Measurements from ENCODE around the gene STK24. TPM values are rescaled to one million over a fixed set of nuclear protein-coding genes. Genes with fewer than 3 reads are reported as not detected.

The STK24 gene
- total RNA-seq, 1 donor from 2014 or later, result 17.0 TPM

DNA sequence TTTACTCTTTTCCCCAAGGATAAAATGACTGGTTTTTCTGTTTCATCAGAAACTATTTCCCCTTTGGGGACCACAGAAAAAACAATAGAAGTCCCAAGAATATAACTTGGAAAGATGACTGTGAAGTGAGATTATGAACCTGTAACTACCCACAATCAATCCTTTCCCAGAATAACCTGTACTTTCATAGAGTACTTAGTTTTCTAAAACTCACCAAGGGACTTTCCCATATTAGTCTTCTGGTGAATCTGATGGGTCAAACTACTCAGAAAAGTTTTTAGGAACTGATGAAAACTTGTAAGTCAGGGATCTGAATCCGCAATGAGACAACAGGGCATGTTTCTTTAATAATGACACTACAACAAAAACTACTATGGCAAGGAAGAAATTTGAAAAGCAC, 62.6 kb downstream of the STK24 start:
- ATAC-seq (no peak), DNase-seq (ENCODE audit: low spot score) (no peak)

- ATAC-seq (no peak), DNase-seq (ENCODE audit: low spot score) (no peak)
Measured at GRCh38 chr13:98513837-98514236, 63.1 kb downstream of the STK24 start.

DNA sequence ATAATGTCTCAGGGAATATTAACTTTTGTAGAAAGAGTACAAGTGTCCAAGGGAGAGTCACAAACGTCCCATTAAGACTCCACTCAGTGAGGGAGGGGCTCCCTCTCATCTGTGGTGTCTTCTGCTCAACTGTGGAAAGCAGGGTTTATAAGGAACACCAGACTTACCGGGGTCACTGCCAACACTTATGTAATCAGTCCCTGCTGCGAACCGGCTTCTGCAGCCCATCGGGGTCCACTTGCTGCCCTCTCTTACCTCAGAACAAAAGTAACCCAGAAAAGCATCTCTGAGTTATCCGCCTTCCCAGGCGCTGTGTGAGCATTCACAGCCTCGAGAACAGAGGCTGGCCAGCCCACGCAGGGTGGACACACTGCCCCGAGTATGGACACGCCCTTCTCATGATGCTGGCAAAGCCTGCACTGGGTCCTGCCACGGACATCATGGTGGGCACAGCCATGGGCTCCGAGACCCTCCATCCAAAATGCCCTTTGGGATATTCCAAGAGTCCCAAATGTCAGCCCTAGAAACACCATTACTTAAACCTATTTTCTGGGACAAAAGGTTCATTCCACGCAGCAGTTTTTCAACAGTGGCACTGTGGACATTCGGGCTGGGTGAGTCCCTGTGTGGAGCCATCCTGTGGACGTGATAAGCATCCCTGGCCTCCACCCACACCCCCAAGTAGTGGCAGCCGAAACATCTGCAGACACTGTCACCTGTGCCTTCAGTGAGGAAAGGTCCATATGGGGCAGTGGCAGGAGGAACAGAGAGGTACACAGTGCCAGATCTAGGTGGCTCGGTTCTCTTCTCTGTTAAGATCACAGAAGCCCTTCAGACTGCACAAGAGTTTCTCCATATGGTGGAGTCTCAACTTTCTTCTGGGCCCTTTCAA, 63.9 kb downstream of the STK24 start:
- DNase-seq (ENCODE audit: low spot score) (no peak), ATAC-seq (peak; percentile 55)

GRCh38 chr13:98511435-98511834, 65.5 kb downstream of the STK24 start:
- ATAC-seq, result no peak
- no peak for DNase-seq (ENCODE audit: low spot score)

GRCh38 chr13:98510156-98510509, 66.8 kb downstream of the STK24 start:
- no peak for ATAC-seq

GRCh38 chr13:98509271-98510155, 67.4 kb downstream of the STK24 start:
- DNase-seq (ENCODE audit: low spot score) (no peak), ATAC-seq (peak; percentile 4)

More at GRCh38 chr13:98510156-98510509, 66.8 kb downstream of the STK24 start:
- DNase-seq (ENCODE audit: low spot score), result no peak

GRCh38 chr13:98508685-98509084, 68.2 kb downstream of the STK24 start:
- DNase-seq (ENCODE audit: low spot score) (no peak), ATAC-seq (no peak)

- DNase-seq (ENCODE audit: low spot score) (no peak), ATAC-seq (no peak)
Measured at GRCh38 chr13:98508280-98508679, 68.6 kb downstream of the STK24 start.

DNA sequence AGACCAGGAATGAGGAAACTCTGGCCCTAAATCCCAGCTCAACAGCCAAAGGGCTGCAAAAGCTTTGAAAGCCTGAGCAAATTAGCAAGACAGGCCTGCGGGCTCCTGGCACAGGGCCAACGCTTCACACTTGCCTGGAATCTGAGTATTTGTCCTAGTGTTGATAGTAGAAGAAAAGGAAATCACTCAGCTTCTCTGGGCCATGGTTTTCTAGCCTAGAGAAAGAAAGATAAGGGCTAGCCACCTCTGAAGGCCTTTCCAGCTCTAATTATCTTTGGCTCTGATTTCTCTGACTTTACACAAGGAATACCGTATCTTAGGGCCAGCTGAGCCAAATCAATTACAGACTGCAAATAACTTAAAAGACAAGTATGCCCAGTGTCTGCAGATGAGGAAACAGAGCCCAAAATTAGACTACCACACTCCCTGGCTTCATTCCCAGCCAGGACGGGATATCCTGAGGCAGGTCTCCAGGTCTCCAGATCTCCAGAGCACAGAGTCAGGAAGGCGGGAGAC, 69.6 kb downstream of the STK24 start:
- DNase-seq (ENCODE audit: low spot score) (peak; percentile 64), ATAC-seq (peak; percentile 8)

DNA sequence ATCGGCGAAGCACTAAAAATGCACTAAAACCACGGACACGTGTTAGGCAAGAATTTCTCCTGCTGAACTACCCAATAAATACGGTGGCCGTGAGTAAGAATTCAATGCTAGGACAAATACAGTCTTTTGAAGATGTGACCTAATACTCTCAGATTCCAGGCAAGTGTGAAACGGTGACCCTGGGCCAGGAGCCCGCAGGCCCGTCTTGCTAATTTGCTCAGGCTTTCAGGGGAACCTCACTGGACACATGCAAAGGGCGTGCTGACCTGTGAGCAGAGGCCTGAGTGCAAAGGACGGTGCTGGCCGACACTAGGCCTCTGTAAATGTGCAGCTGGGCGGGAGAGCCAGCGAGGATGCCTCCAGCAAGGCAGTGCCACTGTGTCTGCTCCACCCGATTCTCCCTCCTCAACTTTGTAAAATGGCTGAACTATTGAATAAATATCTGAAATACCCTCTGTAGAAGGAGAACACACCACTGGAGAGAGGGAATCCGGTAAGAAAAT, 70.1 kb downstream of the STK24 start:
- peak; percentile 70 for ATAC-seq
- DNase-seq (ENCODE audit: low spot score), result peak; percentile 86

- ATAC-seq (peak; percentile 45), DNase-seq (ENCODE audit: low spot score) (no peak)
Measured at GRCh38 chr13:98506322-98506721, 70.6 kb downstream of the STK24 start.

DNA sequence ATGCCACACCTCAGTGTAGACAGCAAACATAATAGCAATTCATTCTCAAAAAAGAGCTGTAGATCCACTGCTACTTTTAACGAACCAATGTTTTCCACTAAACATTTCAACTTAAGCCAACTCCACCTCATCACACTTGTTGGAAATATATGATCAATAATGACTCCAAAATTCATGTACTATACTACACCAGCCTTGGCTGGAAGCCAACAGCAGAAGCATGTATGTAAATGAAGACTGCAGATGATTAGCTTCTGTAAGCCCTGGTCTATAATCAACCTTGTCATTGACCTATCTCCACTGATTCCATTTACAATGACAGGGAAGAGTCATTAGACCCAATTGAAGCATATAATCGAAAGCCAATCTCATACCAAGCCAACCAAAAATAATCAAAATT, 71.7 kb downstream of the STK24 start:
- no peak for ATAC-seq
- DNase-seq (ENCODE audit: low spot score), result no peak

GRCh38 chr13:98504371-98504963, 72.4 kb downstream of the STK24 start:
- no peak for ATAC-seq
- DNase-seq (ENCODE audit: low spot score), result no peak

- DNase-seq (ENCODE audit: low spot score) (no peak), ATAC-seq (no peak)
Measured at GRCh38 chr13:98504029-98504351, 72.9 kb downstream of the STK24 start.

DNA sequence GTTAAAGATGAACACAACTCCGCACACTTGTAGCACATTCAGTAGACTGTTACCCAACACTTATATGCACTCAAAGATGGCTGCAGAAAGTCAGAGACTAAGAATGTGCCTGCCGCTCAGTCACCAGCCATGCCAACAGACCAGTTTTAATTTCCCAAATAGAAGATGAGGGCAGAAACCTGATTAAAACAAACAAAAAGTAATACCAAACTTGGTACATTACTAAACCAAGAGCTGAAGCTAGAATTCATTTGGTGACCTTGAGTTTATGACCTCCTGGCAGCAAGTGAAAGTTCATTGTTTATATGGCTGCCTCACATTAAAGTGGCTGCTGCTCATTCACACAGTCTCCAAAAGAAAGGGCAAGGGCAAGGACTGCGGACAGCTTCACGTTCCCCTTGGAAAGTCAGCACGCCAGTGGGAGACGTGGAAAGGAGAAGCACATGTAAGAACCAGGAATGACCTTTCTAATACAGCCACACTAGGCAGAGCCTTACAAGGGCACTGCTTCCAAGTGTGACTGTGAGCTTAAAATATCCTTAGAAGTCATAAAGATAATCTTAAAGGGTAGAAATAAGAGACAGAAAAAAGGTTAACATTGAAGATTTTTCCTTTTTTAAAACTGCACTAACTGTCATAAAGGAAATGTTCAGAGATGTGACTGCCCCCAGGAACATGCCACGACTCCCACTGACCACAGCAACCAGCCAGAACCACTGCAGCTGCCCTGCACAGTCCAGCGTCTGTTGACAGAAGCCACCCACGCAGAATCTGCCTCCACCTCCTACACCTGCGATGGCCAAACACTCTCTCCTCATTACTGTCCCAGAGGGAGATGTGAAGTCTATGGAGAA, 73.5 kb downstream of the STK24 start:
- DNase-seq (ENCODE audit: low spot score) (peak; percentile 71), ATAC-seq (peak; percentile 71)

DNA sequence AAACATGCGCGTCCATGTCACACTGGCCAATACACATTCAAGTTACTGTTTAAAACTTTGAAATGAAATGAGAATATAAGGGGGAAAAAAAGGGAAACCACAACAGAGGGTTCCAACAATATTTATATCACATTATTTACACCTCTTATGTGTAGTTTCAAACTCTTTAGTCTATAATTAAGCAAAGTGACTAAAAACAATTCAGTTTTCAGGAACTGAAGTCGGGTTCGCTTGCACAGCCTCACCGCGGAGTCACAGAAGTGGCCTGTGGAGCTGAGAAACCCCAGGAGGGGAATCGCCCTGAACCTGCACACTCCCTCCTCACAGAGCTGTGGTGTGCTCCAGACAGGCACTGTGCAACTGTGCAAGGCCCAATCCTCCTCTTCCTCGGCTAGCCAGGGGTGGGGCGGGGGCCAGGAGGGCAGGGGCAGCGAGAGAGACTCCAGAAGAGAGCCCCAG, 75.9 kb downstream of the STK24 start:
- ATAC-seq, result no peak
- DNase-seq (ENCODE audit: low spot score), result no peak

DNA sequence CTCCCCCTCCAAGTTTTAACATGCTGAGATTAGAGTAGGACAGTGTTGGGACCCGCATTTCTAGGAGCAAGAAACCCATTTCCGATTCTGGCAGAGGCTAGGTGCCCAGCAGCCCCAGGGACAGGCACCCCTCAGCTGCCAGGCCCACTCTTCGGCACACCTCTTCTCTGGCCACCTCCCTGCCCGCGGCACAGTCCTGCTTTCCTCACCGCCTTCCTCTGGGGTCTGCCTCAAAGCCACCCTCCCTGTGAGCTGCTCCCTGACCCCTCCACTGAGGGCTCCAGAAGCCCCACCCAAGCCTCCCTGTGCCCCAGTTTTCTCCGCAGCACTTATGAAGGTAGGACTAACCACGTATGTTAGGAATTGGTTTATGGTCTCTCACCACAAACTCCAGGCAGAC, 79.9 kb downstream of the STK24 start:
- DNase-seq (ENCODE audit: low spot score), result no peak
- ATAC-seq, result no peak

GRCh38 chr13:98496479-98496791, 80.5 kb downstream of the STK24 start:
- DNase-seq (ENCODE audit: low spot score) (no peak), ATAC-seq (peak; percentile 18)

GRCh38 chr13:98495627-98496478, 81.1 kb downstream of the STK24 start:
- no peak for DNase-seq (ENCODE audit: low spot score)
- ATAC-seq, result peak; percentile 66

All from left lobe of liver (tissue), 2 donors.